Measurements from ENCODE around the gene PARD3. TPM values are rescaled to one million over a fixed set of nuclear protein-coding genes. Genes with fewer than 3 reads are reported as not detected.

The PARD3 gene
- total RNA-seq, 3 donors from 2014 or later (not counting 1 experiment from before 2014, with no cell fraction given) = 0.14 to 0.49 (median 0.38) TPM

DNA sequence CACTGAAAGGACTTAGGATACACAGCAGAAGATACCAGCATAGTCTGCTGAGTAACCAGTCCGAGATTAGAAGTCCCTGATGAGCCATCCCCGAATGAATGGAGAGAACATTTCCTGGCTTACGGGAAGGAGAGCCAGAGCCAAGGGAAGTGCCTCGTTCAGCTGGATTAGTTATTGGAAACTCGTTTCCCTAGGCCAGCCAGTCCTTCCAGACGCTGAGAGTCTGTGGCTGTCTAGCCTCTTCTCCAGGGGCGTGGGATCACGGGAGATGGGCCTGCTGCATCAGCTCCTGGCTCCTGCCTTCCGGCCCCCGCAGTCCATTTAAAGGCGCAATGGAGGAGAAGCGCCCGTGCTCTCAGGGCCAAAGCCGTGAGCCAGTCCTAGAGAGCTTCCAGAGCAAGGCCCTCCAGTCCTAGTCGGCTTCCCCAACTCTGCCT lies 712.8 kb downstream of the PARD3 start:
- intact Hi-C loops (cut with micrococcal nuclease) = no loop called here
- no peaks in the 10 kb centered on the region for H3K4me1 Mint-ChIP-seq

DNA sequence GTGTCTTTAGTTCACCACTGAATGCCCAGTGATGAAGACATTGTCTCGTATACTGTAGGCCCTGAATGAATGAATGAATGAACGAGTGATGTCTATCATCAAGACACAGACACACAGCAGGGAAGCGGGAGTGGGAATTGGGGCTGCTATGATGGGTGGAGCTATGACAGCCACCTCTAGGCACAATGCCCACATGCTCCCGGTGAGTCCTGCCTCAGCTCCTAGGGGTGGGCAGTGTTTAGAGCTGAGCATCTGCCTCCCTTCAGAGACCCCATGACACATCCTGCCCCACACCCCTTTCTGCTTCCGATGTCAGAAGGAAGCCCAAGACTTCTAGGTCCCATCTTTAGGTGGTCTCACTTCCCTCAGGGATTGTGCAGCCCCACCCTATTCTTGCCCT lies 714.1 kb downstream of the PARD3 start:
- H3K27ac Mint-ChIP-seq = no peak overlapping the region
- H3K27me3 ChIP-seq (ENCODE audit: control insufficient read depth, insufficient read depth, low read length) = no peaks in the 10 kb centered on the region
- WGBS (ENCODE audit: insufficient coverage) = 91% methylated on average over 5 of the region's 5 CpGs
- intact Hi-C loops (cut with micrococcal nuclease) = no loop called here
- no peak overlapping the region for H3K4me3 Mint-ChIP-seq
- no peak overlapping the region for H3K27ac ChIP-seq (ENCODE audit: low read length)
- H3K9me3 Mint-ChIP-seq = peaks cover 0 to under 1% of the 10 kb centered on the region in 2 donors
- no peak overlapping the region for H3K4me3 ChIP-seq (ENCODE audit: low read length)
- H3K4me1 Mint-ChIP-seq = no peaks in the 10 kb centered on the region
- no peaks in the 10 kb centered on the region for H3K36me3 Mint-ChIP-seq
- no peaks in the 10 kb centered on the region for H3K9me3 ChIP-seq (ENCODE audit: control insufficient read depth, insufficient read depth, low read length)
- no peaks in the 10 kb centered on the region for H3K4me1 ChIP-seq (ENCODE audit: control insufficient read depth, insufficient read depth, low read length)
- TF ChIP-seq, protein P1, sequence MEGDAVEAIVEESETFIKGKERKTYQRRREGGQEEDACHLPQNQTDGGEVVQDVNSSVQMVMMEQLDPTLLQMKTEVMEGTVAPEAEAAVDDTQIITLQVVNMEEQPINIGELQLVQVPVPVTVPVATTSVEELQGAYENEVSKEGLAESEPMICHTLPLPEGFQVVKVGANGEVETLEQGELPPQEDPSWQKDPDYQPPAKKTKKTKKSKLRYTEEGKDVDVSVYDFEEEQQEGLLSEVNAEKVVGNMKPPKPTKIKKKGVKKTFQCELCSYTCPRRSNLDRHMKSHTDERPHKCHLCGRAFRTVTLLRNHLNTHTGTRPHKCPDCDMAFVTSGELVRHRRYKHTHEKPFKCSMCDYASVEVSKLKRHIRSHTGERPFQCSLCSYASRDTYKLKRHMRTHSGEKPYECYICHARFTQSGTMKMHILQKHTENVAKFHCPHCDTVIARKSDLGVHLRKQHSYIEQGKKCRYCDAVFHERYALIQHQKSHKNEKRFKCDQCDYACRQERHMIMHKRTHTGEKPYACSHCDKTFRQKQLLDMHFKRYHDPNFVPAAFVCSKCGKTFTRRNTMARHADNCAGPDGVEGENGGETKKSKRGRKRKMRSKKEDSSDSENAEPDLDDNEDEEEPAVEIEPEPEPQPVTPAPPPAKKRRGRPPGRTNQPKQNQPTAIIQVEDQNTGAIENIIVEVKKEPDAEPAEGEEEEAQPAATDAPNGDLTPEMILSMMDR (IDR thresholded peaks at IDR 0.05) = no peak
- H3K27me3 Mint-ChIP-seq (ENCODE audit: low read depth in 2 of 2) = peaks cover 7 to 10% of the 10 kb centered on the region in 2 donors
- no peak for ATAC-seq
- no peaks in the 10 kb centered on the region for H3K36me3 ChIP-seq (ENCODE audit: control insufficient read depth, insufficient read depth, low read length)
- no peak for DNase-seq

More for the DNA sequence above, 712.8 kb downstream of the PARD3 start:
- Histone ChIP-seq H3K4me1 (ENCODE audit: control insufficient read depth, insufficient read depth, low read length) (no peaks in the 10 kb centered on the region), H3K9me3 (ENCODE audit: control insufficient read depth, insufficient read depth, low read length) (no peaks in the 10 kb centered on the region), H3K27me3 (ENCODE audit: control insufficient read depth, insufficient read depth, low read length) (no peaks in the 10 kb centered on the region), H3K36me3 (ENCODE audit: control insufficient read depth, insufficient read depth, low read length) (no peaks in the 10 kb centered on the region), H3K4me3 (ENCODE audit: low read length) (no peak overlapping the region), H3K27ac (ENCODE audit: low read length) (no peak overlapping the region)
- no peak overlapping the region for H3K27ac Mint-ChIP-seq
- no peak for DNase-seq
- H3K4me3 Mint-ChIP-seq = no peak overlapping the region
- peaks cover 7 to 10% of the 10 kb centered on the region in 2 donors for H3K27me3 Mint-ChIP-seq (ENCODE audit: low read depth in 2 of 2)
- no peaks in the 10 kb centered on the region for H3K9me3 Mint-ChIP-seq
- TF ChIP-seq, protein P1 (IDR thresholded peaks at IDR 0.05) = no peak
- H3K36me3 Mint-ChIP-seq = no peaks in the 10 kb centered on the region
- 89% methylated on average over 15 of the region's 15 CpGs for WGBS (ENCODE audit: insufficient coverage)
- ATAC-seq = no peak

DNA sequence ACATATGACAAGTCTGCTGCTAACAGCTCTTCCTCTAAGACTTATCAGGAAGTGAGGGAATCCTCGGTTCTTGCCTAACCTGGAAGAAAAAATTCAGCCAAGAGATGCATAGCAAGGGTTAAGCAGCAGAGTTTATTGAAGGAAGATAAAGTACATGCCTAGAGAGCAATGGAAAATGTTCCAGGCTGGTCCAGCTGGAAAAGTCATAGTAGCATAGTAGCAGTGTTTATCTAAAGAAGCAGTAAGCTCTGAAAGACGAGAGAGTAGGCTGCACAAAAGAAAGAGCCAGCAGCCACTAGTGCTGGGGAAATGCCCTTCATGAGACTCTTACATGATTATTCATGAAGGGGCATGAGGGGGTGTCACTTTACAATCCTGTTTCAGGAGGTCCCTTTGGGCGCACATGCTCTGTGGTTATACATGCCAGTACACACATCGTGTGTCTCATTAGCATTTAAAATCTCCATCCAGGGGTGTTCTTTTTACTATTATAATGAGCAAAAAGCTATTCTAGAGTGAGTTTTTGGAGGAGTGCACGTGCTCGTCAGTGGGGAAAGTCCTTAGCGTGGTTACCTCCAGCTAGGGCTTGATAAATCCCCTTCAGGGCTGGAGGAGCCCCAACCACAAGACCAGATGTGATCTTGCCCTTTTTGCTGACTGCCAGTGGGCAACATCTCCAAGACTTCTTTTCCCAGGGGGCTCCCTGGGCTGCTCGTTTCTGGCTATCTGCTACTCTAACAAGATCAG lies 716.1 kb downstream of the PARD3 start:
- peaks cover 6% of the 10 kb centered on the region for H3K9me3 ChIP-seq (ENCODE audit: control insufficient read depth, insufficient read depth, low read length)
- TF ChIP-seq, protein P1 (IDR thresholded peaks at IDR 0.05) = no peak
- Mint-ChIP-seq H3K9me3 (peaks cover 5 to 6% of the 10 kb centered on the region in 2 donors), H3K4me1 (no peaks in the 10 kb centered on the region), H3K4me3 (no peak overlapping the region), H3K36me3 (peaks cover 9% of the 10 kb centered on the region), H3K27ac (no peak overlapping the region), H3K27me3 (ENCODE audit: low read depth in 2 of 2) (peaks cover 0 to 5% of the 10 kb centered on the region in 2 donors)
- H3K27ac ChIP-seq (ENCODE audit: low read length) = no peak overlapping the region
- intact Hi-C loops (cut with micrococcal nuclease) = no loop called here
- 77% methylated on average over 8 of the region's 8 CpGs for WGBS (ENCODE audit: insufficient coverage)
- no peaks in the 10 kb centered on the region for H3K36me3 ChIP-seq (ENCODE audit: control insufficient read depth, insufficient read depth, low read length)
- no peak for DNase-seq
- H3K4me1 ChIP-seq (ENCODE audit: control insufficient read depth, insufficient read depth, low read length) = no peaks in the 10 kb centered on the region
- H3K4me3 ChIP-seq (ENCODE audit: low read length) = no peak overlapping the region
- no peaks in the 10 kb centered on the region for H3K27me3 ChIP-seq (ENCODE audit: control insufficient read depth, insufficient read depth, low read length)
- ATAC-seq = no peak

DNA sequence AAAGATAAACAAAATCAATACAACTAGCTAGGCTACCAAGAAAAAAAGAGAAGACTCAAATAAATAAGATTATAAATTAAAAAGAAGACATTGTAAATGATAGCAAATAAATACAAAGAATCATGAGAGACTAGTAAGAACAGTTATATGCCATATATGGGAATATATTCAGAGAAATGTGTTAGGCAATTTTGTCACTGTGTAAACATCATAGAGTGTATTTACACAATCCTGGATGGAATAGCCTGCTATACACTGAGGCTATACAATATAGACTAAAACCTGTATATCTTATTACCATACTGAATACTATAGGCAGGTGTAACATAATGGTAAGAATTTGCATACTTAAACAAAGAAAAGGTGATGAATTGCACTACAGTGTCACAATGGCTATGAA lies 717.4 kb downstream of the PARD3 start:
- no peak overlapping the region for H3K27ac ChIP-seq (ENCODE audit: low read length)
- no peak for ATAC-seq
- Mint-ChIP-seq H3K4me3 (no peak overlapping the region), H3K36me3 (peaks cover 9% of the 10 kb centered on the region), H3K27me3 (ENCODE audit: low read depth in 2 of 2) (peaks cover under 1 to 5% of the 10 kb centered on the region in 2 donors), H3K9me3 (peaks cover 5 to 6% of the 10 kb centered on the region in 2 donors), H3K4me1 (no peaks in the 10 kb centered on the region), H3K27ac (no peak overlapping the region)
- no peaks in the 10 kb centered on the region for H3K4me1 ChIP-seq (ENCODE audit: control insufficient read depth, insufficient read depth, low read length)
- no peak overlapping the region for H3K4me3 ChIP-seq (ENCODE audit: low read length)
- TF ChIP-seq, protein P1 (IDR thresholded peaks at IDR 0.05) = no peak
- intact Hi-C loops (cut with micrococcal nuclease) = no loop called here
- H3K36me3 ChIP-seq (ENCODE audit: control insufficient read depth, insufficient read depth, low read length) = no peaks in the 10 kb centered on the region
- H3K27me3 ChIP-seq (ENCODE audit: control insufficient read depth, insufficient read depth, low read length) = no peaks in the 10 kb centered on the region
- no peak for DNase-seq
- peaks cover 9% of the 10 kb centered on the region for H3K9me3 ChIP-seq (ENCODE audit: control insufficient read depth, insufficient read depth, low read length)
